ENCODE results near the gene KAT8.
"Not testable (repeated sequence)": the region's sequence is repeated elsewhere in the genome, so short reads cannot be mapped to it uniquely, and the experiment has no call there.

The KAT8 gene

GRCh38 chr16:31157136-31157535 lies 39.7 kb downstream of the KAT8 start:
- ChIA-PET CTCF (interaction anchor here (0.6 to 3.2 kb wide), 2 partner anchors 14 to 27 kb away, joined by 3 to 15 read pairs; no protein-coding TSS in a partner anchor), POLR2A (interaction anchor here (1.5 to 3.2 kb wide), 3 partner anchors 15 to 39 kb away, joined by 4 to 13 read pairs (median 5); partner anchors contain the start of gene FUS)
- H3K4me1 ChIP-seq (ENCODE audit: control insufficient read depth, insufficient read depth, low read length), result no peaks in the 10 kb centered on the region
- H3K4me3 ChIP-seq (ENCODE audit: low read depth, low read length), result no peak overlapping the region
- no peak overlapping the region for H3K27ac ChIP-seq (ENCODE audit: extremely low read depth, low read depth, low read length)
- no peaks in the 10 kb centered on the region for H3K36me3 ChIP-seq (ENCODE audit: control insufficient read depth in 2 of 2, insufficient read depth in 1 of 2, low read length in 2 of 2)
- no peaks in the 10 kb centered on the region for H3K9me3 ChIP-seq (ENCODE audit: control insufficient read depth, insufficient read depth, low read depth, low read length)
- TF ChIP-seq ZNF768 (tag by site-specific recombination; IDR thresholded peaks at IDR 0.05) (no peak), MEIS1 (CRISPR knock-in tag; IDR thresholded peaks at IDR 0.05; ENCODE audit: borderline replicate concordance) (no peak), MZF1 (tag by site-specific recombination; IDR thresholded peaks at IDR 0.05; ENCODE audit: borderline replicate concordance) (no peak), PBX3 (CRISPR knock-in tag; IDR thresholded peaks at IDR 0.05) (no peak), ZNF449 (tag by site-specific recombination; IDR thresholded peaks at IDR 0.05) (no peak), ZNF239 (tag by site-specific recombination; IDR thresholded peaks at IDR 0.05) (no peak)

GRCh38 chr16:31167315-31167714 lies 49.9 kb downstream of the KAT8 start:
- CTCF ChIA-PET, result interaction anchor here (0.6 to 0.7 kb wide), 2 partner anchors 120 to 1918 kb away, joined by 3 read pairs; no protein-coding TSS in a partner anchor
- POLR2A ChIA-PET, result interaction anchor here (2.1 kb wide), 1 partner anchor 13 kb away, joined by 13 read pairs; the partner anchor contains the start of gene FUS

GRCh38 chr16:31168848-31169247 lies 51.4 kb downstream of the KAT8 start:
- POLR2A ChIA-PET, result interaction anchor here (2.1 kb wide), 1 partner anchor 11 kb away, joined by 13 read pairs; the partner anchor contains the start of gene FUS
- TF ChIP-seq ZNF521 (tag by site-specific recombination; IDR thresholded peaks at IDR 0.05), result no peak
- TF ChIP-seq ZNF335 (tag by site-specific recombination; conservative IDR thresholded peaks at IDR 0.05), result 0 out of 2 replicates have a peak, but pooled peaks have one; percentile 15
- TF ChIP-seq KLF1 (tag by site-specific recombination; IDR thresholded peaks at IDR 0.05), result no peak
- no peak for TF ChIP-seq ZNF658 (tag by site-specific recombination; IDR thresholded peaks at IDR 0.05)
- no peak for TF ChIP-seq ZNF133 (tag by site-specific recombination; IDR thresholded peaks at IDR 0.05)
- TF ChIP-seq YY2 (tag by site-specific recombination; IDR thresholded peaks at IDR 0.05), result no peak
- Histone ChIP-seq H3K36me3 (ENCODE audit: control insufficient read depth in 2 of 2, insufficient read depth in 1 of 2, low read length in 2 of 2) (no peaks in the 10 kb centered on the region), H3K27ac (ENCODE audit: extremely low read depth, low read depth, low read length) (no peak overlapping the region), H3K4me3 (ENCODE audit: low read depth, low read length) (no peak overlapping the region), H3K9me3 (ENCODE audit: control insufficient read depth, insufficient read depth, low read depth, low read length) (no peaks in the 10 kb centered on the region), H3K4me1 (ENCODE audit: control insufficient read depth, insufficient read depth, low read length) (peaks cover 3% of the 10 kb centered on the region; the same call in 1 of the 2 replicates)
- CTCF ChIA-PET, result no interaction called here

More at GRCh38 chr16:31167315-31167714, 49.9 kb downstream of the KAT8 start:
- H3K9me3 ChIP-seq (ENCODE audit: control insufficient read depth, insufficient read depth, low read depth, low read length), result no peaks in the 10 kb centered on the region
- no peak overlapping the region for H3K27ac ChIP-seq (ENCODE audit: extremely low read depth, low read depth, low read length)
- H3K4me1 ChIP-seq (ENCODE audit: control insufficient read depth, insufficient read depth, low read length), result peaks cover 3% of the 10 kb centered on the region; the same call in 1 of the 2 replicates
- TF ChIP-seq ZNF629 (tag by site-specific recombination; IDR thresholded peaks at IDR 0.05), result no peak
- TF ChIP-seq OSR2 (tag by site-specific recombination; IDR thresholded peaks at IDR 0.05), result no peak
- no peak for TF ChIP-seq SCRT1 (tag by site-specific recombination; IDR thresholded peaks at IDR 0.05; ENCODE audit: borderline replicate concordance)
- H3K4me3 ChIP-seq (ENCODE audit: low read depth, low read length), result no peak overlapping the region
- no peaks in the 10 kb centered on the region for H3K36me3 ChIP-seq (ENCODE audit: control insufficient read depth in 2 of 2, insufficient read depth in 1 of 2, low read length in 2 of 2)

- H3K4me3 ChIP-seq (ENCODE audit: low read depth, low read length); H3K4me1 ChIP-seq (ENCODE audit: control insufficient read depth, insufficient read depth, low read length); H3K9me3 ChIP-seq (ENCODE audit: control insufficient read depth, insufficient read depth, low read depth, low read length); POLR2A ChIA-PET; H3K36me3 ChIP-seq (ENCODE audit: control insufficient read depth in 2 of 2, insufficient read depth in 1 of 2, low read length in 2 of 2); CTCF ChIA-PET; H3K27ac ChIP-seq (ENCODE audit: extremely low read depth, low read depth, low read length): not testable (repeated sequence)
- TF ChIP-seq ZNF692 (tag by site-specific recombination; IDR thresholded peaks at IDR 0.05) (peak; percentile 90), KLF1 (tag by site-specific recombination; IDR thresholded peaks at IDR 0.05) (peak; percentile 49; the same call in 1 of the 2 replicates), KLF17 (tag by site-specific recombination; IDR thresholded peaks at IDR 0.05) (peak; percentile 50; the same call in 1 of the 2 replicates), MYNN (tag by site-specific recombination; IDR thresholded peaks at IDR 0.05; ENCODE audit: borderline replicate concordance) (0 out of 2 replicates have a peak, but pooled peaks have one; percentile 27), ZFP69B (tag by site-specific recombination; IDR thresholded peaks at IDR 0.05) (peak; percentile 77), FEZF1 (tag by site-specific recombination; IDR thresholded peaks at IDR 0.05) (peak; percentile 70)
Observed at GRCh38 chr16:31170048-31170447, 52.6 kb downstream of the KAT8 start.

All from HEK293 (cell line).